Measurements from ENCODE around the gene SLC9A7.

SLC9A7 gene

DNA sequence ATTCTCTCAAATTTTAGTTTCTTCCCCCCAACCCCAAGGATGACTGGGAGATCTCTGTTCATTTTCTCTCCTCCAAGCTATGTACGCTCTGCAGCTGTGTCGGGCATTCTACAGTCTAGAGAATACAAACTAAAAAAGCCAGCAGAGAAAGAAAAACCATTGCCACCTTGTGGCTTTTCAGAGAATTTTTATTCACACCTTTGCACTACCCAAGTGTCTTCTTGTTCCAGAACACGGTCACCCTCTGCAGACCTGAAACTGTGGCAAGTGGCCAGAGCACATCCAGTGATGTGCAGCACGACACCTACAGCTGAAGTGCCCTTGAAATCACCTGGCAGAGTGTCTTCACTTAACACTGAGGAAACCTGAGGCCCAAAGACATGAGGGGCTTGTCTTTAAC, 116.8 kb downstream of the SLC9A7 start:
- DNase-seq = no peak

DNA sequence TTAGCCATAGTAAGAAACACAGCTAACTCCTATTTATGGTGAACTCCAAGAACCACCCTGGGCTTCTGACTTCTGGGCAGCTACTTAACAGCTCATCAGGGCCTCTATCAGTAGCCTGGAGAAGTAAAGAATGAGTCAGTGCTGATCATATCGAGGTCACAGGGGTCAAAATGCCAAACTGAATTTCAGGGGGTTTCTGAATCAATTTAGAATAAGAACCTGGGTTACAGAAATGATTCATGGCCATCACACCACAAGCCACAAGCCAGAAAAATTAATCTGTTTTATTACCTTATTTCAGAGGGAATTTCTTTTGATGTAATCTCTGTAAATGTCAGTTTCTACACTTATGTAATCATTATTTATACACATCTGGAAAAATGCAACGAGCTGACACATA, 121.0 kb downstream of the SLC9A7 start:
- no peak for DNase-seq

DNA sequence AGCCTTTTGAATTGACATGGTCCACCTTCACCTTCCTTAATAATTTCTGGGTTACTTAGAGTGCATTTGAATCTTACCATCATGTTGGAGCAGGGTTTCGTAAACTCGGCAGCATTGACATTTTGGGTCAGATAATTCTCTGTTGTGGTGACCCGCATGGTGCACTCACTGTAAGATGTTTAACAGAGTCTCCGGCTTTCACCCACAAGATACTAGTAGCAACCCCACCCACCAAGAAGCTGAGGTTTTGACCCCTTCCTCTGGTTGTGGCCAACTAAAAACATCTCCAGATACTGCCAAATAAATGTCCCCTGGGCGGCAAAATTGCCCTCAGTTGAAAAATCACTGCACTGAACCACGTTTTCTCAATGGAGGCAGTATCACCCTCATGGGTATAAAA, 122.7 kb downstream of the SLC9A7 start:
- no peak for DNase-seq

DNA sequence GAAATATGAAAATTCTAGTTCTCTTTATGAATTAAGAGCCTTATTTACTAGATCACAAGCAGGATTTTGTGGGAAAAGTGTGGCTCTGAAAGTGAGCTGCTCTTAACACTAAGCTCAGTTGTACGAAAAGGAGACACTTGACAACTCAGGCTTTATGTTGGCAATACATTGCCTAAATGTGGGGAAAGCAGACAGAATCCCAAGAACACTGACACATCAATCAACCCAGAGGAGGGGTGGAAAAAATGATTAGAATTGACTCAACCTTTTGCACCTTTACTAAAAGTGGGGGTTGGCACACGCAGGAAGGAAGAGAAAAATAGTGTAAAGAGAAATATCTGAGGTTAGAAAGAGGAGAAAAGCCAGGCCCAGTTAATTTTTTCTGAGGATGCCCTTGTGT, 123.7 kb downstream of the SLC9A7 start:
- no peak for DNase-seq

DNA sequence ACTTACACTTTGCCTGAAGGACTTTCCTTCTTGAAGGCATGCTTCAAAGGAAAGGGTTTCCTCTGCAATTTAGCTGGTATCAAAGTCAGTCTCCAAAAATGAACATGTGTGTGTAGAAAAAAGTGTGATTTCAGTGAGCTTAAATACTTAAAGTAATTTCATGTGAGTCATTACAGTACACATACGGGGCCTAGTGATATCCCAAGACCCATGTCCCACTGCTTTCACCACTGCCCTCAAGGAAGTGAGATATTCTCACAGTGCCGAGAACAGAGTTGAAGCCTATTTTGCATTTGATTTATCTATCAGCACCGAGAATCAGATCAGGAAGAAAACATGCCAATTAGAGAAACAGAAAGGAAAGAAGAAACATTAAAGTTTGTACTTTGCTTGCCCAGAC, 124.3 kb downstream of the SLC9A7 start:
- no peak for DNase-seq

DNA sequence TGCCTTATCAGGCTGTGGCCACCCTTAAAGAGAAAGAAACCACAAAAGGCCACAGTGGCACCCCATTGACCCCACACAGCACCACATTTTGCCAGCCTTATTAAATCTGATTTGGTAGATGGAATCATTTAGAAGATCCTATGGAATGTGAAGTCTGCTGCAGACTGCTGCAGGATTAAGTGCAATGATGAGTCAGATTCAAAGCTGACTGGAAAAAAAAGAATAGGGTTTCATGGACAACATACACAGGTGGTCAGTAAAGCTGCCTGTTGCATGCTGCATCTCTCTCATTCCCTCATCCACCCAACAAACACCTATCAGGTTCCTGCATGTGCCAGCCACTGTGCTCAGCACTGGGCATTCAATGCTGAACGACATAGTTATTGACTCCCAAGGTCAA, 128.8 kb downstream of the SLC9A7 start:
- DNase-seq = no peak

DNA sequence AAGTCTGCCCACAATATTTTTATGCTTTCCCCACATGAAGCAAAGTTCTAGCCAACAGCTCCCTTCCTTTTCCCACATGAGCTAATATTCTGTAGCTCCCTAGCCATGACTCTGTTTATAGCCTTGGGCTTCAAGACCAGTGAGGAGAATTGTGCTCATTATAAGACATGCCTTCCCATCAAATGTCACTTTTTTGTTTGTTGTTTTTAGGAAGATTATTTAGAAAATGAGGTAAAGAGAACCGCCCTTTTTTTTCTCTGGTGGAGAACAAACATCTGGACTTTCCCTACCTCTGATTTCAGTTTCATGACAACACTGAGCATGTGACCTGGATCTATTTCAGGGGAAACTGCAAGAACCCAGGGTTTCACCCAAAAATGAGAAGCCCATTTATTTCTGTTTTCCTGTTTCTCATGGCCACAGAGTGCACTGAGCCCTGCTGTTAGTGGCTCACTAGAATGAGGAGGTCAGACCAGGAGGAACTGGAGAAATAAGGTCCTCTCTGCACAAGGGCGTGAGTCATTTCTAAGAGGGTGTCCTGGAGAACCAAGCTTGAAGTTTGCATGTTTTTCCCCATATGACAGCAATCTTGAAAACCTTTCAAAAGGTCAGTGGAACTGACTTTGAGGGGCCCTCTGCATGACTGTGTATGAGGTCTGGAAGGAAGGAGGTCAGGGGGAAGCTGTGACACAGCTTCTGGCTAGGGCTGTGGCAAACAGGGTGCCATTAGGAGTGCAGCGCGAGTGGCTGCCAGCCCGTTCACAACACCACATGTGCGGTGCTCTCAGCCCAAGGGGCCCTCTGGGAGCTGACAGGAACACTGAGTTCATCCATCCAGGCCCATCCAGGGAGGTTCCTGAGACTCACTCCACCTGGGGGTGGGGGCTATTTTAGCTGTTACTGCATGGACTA, 130.2 kb downstream of the SLC9A7 start:
- peak; percentile 52 for DNase-seq

DNA sequence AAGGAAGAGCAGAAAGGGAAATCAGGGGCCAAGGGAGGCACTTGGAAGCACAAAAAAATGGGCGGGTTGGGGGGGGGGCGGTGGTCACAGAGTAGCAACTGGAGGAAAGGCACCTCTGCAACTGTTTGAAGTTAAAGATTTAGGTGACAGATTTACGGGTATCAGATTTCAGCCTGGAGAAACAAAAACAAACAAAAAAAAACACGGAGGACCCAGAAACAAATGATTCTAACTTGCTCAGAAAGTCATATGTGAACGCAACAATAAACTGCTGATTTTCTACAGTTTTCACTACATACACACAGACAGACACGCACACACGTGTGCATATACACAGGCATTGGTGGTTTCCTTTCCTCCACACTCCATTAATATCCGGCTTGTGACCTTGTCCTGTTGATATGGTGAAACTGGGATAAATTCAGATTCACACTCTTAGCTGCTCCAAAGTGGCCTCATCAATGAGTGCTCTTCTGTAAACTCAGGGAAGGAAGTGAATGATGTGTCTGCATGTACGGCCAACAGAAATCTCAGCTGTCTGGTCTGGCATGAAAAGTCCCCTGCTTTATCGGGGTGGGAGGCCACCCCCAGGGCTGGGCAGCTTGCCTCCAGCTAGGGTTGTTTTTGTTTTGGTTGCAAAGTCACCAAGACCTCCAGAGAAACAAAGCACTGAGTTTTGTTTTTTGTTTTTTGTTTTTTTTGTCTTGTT, 131.1 kb downstream of the SLC9A7 start:
- DNase-seq = no peak

DNA sequence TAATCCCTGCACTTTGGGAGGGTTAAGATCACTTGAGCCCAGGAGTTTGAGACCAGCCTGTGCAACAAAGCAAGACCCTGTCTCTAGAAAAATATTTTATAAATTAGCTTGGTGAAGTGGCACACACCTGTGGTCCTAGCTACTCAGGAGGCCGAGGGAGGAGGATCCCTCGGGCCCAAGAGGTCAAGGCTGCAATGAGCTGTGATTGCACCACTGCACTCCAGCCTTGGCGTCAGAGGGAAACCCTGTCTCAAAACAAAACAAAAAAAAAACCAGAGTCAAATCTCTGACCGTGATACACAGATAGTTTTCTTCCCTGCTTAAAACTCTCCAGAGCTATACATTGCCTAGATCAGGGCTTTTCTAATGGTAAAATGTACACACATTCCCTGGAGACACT, 131.9 kb downstream of the SLC9A7 start:
- DNase-seq = no peak

DNA sequence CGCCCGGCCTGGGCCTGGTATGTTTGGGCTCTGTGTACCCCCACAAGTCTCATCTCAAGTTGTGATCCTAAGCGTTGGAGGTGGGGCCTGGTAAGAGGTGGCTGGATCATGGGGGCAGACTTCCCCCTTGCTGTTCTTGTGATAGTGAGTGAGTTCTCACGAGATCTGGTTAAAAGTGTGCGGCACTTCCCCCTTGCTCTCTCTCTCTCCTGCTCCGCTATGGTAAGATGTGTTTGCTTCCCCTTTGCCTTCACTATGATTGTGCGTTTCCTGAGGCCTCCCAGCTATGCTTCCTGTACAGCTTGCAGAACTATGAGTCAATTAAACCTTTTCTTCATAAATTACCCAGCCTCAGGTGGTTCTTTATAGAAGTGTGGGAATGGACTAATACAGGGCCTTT, 132.4 kb downstream of the SLC9A7 start:
- peak; percentile 58 for DNase-seq

DNA sequence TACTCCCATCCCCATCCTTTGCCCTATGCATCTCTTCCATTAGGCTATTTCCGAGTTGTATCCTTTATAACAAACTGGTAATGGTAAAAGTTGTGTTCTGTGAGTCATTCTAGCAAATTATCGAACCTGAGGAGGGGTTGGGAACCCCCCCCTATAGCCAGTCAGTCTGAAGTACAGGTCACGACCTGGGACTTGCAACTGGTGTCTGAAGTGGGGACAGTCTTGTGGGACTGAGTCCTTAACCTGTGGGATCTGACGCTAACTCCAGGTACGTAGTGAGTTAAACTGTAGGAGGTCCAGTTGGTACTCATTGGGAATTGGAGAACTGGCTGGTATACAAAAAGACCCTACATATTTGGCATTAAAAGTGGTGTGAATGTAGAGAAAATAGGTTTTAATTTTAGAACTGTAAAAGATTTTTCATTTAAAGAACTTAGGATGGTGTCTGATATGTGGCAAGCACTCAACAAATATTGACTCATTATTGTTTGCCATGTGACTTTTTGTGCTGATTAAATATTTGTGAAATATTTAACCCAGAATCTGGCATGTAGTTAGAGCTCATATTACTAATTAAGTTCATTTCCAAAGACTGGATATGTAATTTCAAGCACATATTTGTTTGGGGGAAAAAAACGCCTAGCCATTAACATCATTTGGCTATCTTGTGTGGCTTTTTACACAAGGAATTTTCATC, 134.7 kb downstream of the SLC9A7 start:
- DNase-seq = no peak

DNA sequence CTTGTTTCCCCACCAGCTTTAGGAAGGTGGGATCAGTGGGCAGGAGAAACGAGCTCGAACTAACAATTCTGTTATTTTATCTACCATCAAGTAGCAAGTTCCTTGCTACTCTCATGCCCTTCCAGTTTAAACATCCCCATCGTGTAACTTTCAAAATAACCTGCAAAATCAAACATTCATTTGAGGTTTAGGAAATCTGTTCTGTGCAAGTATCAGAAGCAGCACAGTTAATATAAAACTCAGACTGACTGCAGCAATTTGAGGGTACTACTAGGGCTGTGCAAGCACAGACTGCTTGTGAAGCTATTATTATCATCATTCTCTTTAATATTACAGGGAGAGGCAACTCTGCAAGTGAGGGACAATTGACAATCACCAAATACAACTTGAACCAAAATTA, 137.3 kb downstream of the SLC9A7 start:
- DNase-seq = no peak

DNA sequence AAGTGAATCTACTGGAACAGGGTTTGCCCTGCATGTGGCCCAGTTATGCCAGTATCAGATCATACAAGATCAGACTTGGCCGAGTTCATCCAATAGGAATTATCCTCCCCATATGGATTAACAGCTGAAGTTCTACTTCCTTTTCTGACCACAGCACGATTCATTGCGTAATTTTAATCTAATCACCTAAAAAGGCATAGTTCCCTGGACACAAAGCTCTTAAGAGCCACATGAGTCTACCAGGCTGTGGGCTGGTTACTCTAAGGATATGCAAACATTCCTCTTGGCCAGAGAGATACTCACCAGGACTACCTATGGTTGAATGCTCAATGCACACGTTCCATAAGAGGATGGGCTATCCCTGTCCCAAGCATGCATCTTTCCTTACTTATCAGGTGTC, 138.4 kb downstream of the SLC9A7 start:
- DNase-seq = no peak

DNA sequence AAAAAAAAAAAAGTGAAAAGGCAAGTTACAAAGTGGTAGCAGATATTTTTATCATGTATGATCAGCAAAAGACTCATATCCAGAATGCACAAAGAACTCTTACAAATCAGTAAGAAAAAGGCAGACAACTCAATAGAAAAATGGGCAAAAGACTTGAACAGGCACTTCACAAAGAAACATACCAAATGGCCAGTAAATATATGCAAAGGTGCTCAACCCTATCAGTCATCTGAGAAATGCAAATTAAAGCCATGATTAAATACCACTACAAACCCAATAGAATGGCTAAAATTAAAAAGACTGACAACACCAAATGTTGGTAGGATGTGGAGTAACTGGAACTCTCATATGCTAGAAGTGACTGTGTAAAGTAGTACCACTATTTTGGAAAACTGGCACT, 140.0 kb downstream of the SLC9A7 start:
- DNase-seq = no peak

DNA sequence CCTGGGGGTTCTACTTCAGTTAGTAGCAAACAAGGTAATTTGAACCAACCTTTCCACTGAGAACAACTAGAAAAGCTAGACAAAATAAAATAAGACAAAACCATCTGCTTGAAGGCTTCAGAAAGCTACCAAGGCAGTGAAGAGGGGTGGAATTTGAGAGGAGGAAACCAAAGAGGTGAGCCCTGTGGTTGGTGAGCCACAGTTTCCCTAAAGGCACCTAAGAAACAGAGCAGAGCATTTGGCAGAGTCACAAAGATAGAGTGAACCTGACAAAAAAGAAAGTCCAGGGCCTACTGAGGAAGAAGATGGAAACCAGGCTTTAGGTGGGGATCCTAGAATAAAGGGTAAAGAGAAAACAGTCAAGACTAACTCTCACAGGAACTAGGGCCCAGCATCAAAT, 141.0 kb downstream of the SLC9A7 start:
- no peak for DNase-seq

DNA sequence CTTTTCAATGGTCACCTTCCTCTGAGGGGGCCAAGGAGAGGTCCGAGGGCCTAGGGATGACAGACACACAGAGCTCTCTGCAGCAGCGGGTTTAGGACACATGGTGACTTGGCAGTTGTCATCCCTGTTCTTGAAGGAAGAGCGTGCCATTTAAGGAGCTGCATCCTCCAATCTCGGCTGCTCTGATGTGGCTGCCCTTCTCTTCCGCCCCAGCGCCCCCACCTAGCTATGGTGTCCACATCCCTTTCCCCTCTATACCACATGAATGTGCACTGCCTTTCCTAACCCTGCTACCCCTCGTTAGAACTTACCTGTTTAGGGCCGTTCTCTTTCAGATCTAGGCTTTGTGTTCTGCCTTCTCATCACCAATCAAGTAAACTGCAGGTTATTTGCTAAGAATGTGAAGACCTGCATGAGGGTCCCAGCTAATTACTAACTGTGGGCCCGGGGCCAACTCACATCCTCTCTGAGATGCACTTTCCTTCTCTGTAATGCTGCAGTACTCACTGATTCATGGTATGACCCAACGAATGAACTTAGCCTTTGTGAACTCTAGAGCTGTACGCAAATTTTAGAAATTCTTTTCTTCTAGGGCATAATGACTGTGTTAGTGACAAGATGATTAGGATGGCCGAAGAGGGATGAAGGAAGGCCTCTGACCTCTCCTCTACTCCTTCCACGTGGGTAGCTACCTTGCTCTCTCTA, 147.1 kb downstream of the SLC9A7 start:
- DNase-seq = no peak

DNA sequence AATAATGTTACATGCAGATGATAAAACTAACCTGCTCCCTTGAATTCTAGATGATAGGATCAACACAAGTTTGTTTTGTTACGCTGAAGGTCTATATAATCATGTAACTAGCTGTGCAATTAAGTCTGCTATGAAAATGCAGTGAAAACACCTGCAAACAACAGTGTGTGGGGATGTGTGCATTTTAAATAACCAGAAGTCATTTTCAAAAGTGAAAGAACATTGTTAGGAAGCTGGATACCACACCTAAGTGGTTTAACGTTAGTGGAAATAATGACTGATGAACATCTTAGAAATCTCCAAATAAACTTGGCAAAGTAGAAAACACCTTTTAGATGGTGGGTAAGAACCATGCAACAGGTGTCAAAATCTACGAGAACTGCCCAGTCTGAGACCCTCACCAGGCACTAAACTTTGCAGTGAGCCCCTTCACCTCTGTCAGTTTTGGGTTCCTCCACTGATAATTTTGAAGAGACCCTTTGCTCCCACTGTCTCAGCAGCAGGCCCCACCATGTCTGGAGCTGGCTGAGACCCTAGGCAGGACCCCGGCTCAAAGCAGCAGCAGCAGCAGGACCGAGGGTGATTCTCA, 148.8 kb downstream of the SLC9A7 start:
- no peak for DNase-seq

DNA sequence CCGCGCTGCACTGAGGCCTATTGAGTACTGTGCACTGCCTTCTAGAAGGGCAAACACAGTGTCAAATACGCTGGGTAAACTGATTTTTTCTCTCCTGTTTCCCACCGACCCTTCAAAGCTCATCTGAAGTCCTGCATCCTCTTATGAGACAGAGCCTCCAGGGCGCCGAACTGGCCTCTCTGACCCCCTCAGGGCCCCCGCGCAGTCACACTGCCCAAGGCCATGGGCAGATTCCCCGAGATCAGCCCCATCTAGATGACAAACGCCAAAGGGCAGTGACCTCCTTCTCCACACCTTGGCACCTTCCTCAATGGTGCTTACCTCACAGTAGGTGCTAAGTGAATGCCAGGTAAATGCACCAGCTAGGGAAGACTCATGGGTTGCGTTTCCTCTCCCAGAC, 151.0 kb downstream of the SLC9A7 start:
- no peak for DNase-seq

DNA sequence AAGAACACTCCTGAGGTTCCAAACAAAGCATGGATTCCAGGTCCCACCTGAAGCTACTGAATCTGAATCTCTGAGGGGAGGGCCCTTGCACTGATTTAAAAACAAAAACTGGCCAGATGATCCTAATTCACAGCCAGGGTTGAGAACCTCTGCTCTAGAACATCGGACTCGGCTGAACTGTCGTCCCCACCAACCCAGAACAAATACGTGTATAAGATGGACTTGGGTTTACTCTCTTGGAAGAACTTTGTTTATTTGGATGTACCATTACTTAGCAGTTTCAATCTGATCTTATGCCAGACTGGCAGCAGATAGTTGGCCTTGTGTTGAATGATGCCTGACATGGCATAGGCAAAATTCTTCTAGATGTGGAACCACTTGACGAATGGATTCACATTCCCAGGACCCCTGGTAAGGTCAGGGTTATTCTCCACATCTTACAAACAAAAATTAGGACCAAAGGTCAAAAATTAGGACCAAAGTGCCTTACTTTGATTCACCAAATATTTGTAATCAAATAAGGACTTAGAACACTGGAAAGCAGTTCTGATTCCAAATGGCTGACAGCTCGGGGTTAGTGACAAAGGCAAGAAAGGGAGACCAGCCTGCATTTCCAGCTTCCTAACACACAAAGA, 156.3 kb downstream of the SLC9A7 start:
- DNase-seq = no peak

DNA sequence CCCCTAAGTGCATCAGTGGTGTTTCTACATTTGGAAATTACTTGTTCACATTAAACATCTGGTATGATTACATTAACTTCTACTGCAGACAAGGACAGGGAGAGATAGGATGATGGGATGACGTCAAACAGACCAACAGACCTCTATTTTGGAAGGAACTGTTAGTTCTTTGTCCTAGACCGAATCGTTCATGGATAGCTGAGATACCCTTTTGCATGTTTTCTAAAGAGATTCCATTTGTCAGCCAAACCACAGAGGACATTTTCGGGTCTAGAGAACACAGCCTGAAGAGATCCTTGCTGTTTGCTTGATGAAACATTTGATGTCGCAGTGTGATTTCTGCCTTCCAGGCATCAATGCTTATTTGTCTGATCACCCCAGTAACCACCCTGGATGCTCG, 157.6 kb downstream of the SLC9A7 start:
- no peak for DNase-seq

DNA sequence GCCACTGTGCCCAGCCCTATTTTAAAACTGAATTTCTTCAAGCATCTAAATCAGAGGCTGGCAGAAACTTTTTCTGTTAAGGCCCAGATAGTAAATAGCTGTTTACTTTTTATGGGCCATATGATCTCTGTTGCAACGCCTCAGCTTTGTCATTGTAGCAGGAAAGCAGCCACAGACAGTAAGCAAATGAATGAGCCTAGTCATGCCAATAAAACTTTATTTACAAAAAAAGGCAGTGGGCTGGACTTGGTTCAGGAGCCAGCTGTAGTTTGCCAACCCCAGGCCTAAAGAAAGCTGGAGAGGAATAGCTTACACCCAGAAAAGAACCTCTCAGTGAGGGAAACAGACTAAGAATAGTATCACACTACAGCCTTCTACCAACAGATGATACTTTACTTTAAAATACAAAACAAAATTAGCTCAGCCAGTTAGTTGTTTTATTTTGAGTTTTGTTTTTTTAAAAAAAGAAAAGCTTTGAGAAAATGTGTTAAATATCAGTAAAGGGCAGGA, 159.8 kb downstream of the SLC9A7 start:
- DNase-seq = no peak

DNA sequence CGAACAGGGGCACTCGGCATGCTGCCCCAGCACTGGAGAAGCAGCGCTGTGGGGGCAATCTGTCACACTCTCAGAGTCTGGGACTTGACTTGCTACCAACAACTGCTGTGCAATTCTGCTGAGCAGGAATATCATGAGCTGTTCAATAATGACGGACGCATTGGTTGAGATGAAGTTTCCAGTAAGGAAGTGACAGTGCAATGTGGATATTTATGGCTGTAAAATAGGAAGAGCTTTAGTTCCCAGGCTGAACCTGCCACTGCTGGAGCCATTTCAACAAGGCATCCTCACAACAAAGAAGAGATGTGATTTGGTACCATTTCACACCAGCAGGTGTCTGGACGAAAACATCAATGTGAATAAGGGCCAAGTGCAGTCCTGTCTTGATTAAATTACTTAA, 161.1 kb downstream of the SLC9A7 start:
- DNase-seq = no peak
